ENCODE results near the gene PRR33.
"Not testable (repeated sequence)": the region's sequence is repeated elsewhere in the genome, so short reads cannot be mapped to it uniquely, and the experiment has no call there.

Gene PRR33

GRCh38 chr11:1888811-1889210 lies 2.9 kb downstream of the PRR33 start:
- no peak for DNase-seq

DNA sequence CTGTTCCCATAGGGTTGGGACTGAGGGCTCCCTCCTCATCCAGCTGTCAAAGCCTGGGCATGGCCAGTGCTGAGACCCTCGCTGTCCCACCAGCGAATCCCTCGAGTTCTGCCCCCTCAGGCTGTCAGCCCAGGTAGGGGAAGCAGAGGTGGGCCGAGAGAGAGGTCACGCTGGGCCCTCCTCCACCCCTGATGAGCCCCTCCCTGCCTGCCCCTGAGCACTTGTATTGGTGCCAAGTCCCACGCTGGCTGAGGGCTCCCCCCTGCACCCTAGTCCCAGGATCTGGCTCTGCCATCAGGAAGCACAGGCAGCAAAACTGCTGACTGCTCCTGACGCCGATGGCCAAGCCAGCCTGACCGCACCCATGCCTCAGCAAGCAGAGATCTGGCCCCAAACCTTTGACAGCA lies 3.3 kb downstream of the PRR33 start:
- DNase-seq: no peak

GRCh38 chr11:1887451-1888346 lies 4.0 kb downstream of the PRR33 start:
- DNase-seq: no peak

GRCh38 chr11:1886551-1886950 lies 5.1 kb downstream of the PRR33 start:
- not testable (repeated sequence) for DNase-seq

GRCh38 chr11:1884303-1884700 lies 7.4 kb downstream of the PRR33 start:
- no peak for DNase-seq

- no peak for DNase-seq
Measured at GRCh38 chr11:1883346-1884302, 8.1 kb downstream of the PRR33 start.

- peak; percentile 58 for DNase-seq
Measured at GRCh38 chr11:1882265-1883238, 9.1 kb downstream of the PRR33 start.

GRCh38 chr11:1881442-1882264 lies 10.0 kb downstream of the PRR33 start:
- DNase-seq: no peak

GRCh38 chr11:1880746-1881441 lies 10.8 kb downstream of the PRR33 start:
- no peak for DNase-seq

DNA sequence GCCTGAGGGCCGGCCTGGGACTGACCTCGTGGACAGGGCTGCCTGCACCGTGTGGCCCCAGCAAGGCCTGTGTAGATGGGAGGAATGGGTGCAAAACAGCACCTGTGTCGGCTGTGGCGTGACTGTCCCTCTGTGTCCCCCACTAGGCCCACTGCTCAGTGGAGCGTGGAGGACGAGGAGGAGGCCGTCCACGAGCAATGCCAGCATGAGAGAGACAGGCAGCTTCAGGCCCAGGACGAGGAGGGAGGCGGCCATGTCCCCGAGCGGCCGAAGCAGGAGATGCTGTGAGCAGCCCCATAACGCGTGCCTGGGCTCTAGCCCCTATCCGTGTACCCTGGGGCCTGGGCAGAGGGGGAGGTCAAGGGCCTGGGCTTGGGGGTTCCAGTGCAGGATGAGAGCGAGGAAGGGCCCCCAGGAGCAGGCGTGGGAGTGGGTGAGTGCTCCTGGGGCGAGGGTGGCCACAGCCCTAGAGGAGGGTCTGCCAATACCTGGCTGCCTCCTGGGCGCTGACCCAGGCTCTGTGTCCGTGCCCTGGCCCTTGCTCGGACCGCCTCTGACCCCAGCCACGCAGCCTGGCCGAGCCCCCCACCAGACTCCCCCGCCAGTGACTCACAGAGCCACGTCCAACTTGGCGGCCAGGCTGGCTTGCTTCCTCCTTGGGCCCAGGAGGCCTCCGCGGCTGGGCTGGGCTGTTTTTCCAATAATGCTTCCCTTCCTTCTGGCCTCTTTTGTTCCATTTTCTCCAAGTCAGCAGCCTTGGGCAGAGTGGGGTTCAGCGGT lies 11.6 kb downstream of the PRR33 start:
- no peak for DNase-seq

DNA sequence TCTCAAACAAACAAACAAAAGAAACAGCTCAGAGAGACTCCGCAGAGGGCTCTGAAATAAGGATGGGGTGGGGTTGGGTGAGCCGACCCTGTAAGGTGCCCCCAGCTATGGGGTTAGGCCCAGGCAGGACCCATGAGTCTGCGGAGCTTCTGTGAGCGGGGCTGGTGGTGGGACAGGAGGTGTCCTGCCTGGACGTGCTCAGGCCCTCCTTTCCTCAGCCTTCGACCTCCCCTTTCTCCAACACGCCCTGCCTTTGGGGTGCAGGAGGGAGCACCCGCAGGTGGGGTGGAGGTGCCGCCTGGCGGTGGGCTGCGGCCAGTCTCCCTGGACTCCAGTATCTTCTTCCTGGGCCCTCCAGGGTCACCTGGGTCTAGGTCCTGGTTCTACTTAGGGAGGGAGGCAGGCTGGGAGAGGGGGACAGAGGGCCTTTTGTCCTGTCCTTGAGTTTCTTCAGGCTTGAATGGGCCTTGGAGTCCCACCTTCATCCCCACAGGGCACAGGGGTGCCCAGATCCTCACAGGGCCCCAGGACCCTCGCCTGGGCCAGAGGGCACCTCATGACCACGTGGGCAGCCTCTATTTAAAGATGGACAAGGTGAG lies 12.3 kb downstream of the PRR33 start:
- no peak for DNase-seq

GRCh38 chr11:1878137-1879031 lies 13.3 kb downstream of the PRR33 start:
- no peak for DNase-seq

GRCh38 chr11:1877211-1878136 lies 14.2 kb downstream of the PRR33 start:
- DNase-seq: peak; percentile 56

- DNase-seq: no peak
Measured at GRCh38 chr11:1876361-1877063, 15.2 kb downstream of the PRR33 start.

GRCh38 chr11:1875851-1876301 lies 15.8 kb downstream of the PRR33 start:
- DNase-seq: not testable (repeated sequence)

DNA sequence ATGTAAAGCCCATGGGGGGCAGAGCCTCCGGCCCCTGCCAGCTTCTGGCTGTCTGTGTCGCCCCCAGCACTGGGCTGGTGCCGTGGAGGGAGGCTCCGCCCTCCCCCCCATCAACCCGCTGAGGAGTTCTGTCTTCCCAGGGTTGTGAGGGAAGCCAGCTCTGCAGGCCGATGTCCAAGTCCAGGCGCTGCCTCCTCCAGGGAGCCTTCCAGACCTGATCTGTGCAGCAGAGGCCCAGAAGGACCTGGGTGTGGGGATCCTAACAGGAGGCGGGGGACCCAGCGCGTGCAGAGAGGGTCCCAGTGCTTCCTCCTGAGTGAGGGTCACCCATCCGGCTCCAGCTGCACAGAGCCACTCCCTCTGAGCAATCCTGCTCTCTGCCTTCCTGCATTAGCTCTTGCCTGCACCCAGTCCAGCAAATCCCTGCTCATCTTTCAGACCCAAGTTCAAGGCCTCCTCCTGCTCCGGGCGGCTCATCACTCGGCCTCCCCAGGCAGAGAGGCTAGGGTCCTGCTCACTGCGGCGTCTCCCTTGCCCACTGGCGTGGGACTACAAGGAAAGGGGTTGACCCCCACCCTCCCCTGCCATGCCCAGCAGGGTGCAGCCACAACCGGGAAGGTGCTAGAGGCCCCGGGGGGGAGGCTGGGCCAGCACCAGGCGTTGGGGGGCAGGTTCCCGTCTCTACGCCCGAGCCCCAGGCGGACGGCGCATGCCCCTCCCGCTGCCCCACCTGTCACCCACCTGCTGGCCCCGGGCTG lies 16.4 kb downstream of the PRR33 start:
- peak; percentile 17 for DNase-seq
